ENCODE measurements around the gene PRDM16. TPM values are rescaled to one million over a fixed set of nuclear protein-coding genes. Genes with fewer than 3 reads are reported as not detected.

PRDM16 gene
- total RNA-seq, 1 experiment from 2014 or later = 22.3 TPM

GRCh38 chr1:3390291-3390690, 321.3 kb downstream of the PRDM16 start:
- H3K9me3 ChIP-seq (ENCODE audit: control insufficient read depth, insufficient read depth, low read depth, low read length) = no peaks in the 10 kb centered on the region
- no peaks in the 10 kb centered on the region for H3K27me3 ChIP-seq (ENCODE audit: control insufficient read depth, insufficient read depth, low read length)
- no peak for DNase-seq (ENCODE audit: low read depth, low spot score)

GRCh38 chr1:3391711-3392110, 322.7 kb downstream of the PRDM16 start:
- no peak for DNase-seq (ENCODE audit: low read depth, low spot score)
- CTCF ChIA-PET = interaction anchor here (0.6 kb wide), 1 partner anchor 573 kb away, joined by 3 read pairs; no protein-coding TSS in a partner anchor
- in situ Hi-C loops (cut with HindIII; ENCODE audit: low pct_unique_long_range_greater_than_20kb, low sequenced_read_pairs) = no loop called here
- H3K27me3 ChIP-seq (ENCODE audit: control insufficient read depth, insufficient read depth, low read length) = no peaks in the 10 kb centered on the region
- TF ChIP-seq SIN3A (IDR thresholded peaks at IDR 0.05; ENCODE audit: borderline replicate concordance, insufficient read depth, low read depth, low read length) = no peak
- no peak for TF ChIP-seq REST (IDR thresholded peaks at IDR 0.05; ENCODE audit: insufficient read depth in 1 of 2, low read depth in 2 of 2, low read length in 1 of 2)
- TF ChIP-seq CTCF (IDR thresholded peaks at IDR 0.05) = no peak
- TF ChIP-seq TCF7L2 (IDR thresholded peaks at IDR 0.05; ENCODE audit: low read depth, low read length) = no peak
- no peak for TF ChIP-seq POLR2AphosphoS5 (IDR thresholded peaks at IDR 0.05; ENCODE audit: low read depth, low read length)
- intact Hi-C loops (cut with micrococcal nuclease; ENCODE audit: unreplicated experiment) = no loop called here
- no peak overlapping the region for H3K27ac ChIP-seq (ENCODE audit: low read length)
- H3K9me3 ChIP-seq (ENCODE audit: control insufficient read depth, insufficient read depth, low read depth, low read length) = no peaks in the 10 kb centered on the region
- no TSS peak for BruUV-seq (replicated peaks)
- no peak for ATAC-seq
- H3K4me1 ChIP-seq (ENCODE audit: control insufficient read depth, insufficient read depth, low read length) = no peaks in the 10 kb centered on the region
- POLR2A ChIA-PET = no interaction called here
- no peak overlapping the region for H3K4me3 ChIP-seq (ENCODE audit: low read depth in 2 of 2, low read length in 2 of 2)
- H3K36me3 ChIP-seq (ENCODE audit: control insufficient read depth, insufficient read depth, low read length) = no peaks in the 10 kb centered on the region

More at GRCh38 chr1:3390291-3390690, 321.3 kb downstream of the PRDM16 start:
- H3K4me3 ChIP-seq (ENCODE audit: low read depth in 2 of 2, low read length in 2 of 2) = no peak overlapping the region
- H3K4me1 ChIP-seq (ENCODE audit: control insufficient read depth, insufficient read depth, low read length) = no peaks in the 10 kb centered on the region
- intact Hi-C loops (cut with micrococcal nuclease; ENCODE audit: unreplicated experiment) = no loop called here
- CTCF ChIA-PET = no interaction called here
- H3K27ac ChIP-seq (ENCODE audit: low read length) = no peak overlapping the region
- ATAC-seq = no peak
- TF ChIP-seq TCF7L2 (IDR thresholded peaks at IDR 0.05; ENCODE audit: low read depth, low read length) (no peak), REST (IDR thresholded peaks at IDR 0.05; ENCODE audit: insufficient read depth in 1 of 2, low read depth in 2 of 2, low read length in 1 of 2) (no peak), POLR2AphosphoS5 (IDR thresholded peaks at IDR 0.05; ENCODE audit: low read depth, low read length) (no peak), SIN3A (IDR thresholded peaks at IDR 0.05; ENCODE audit: borderline replicate concordance, insufficient read depth, low read depth, low read length) (no peak), CTCF (IDR thresholded peaks at IDR 0.05) (no peak)
- BruUV-seq (replicated peaks) = no TSS peak
- no peaks in the 10 kb centered on the region for H3K36me3 ChIP-seq (ENCODE audit: control insufficient read depth, insufficient read depth, low read length)
- POLR2A ChIA-PET = no interaction called here
- in situ Hi-C loops (cut with HindIII; ENCODE audit: low pct_unique_long_range_greater_than_20kb, low sequenced_read_pairs) = no loop called here
